ENCODE results near the gene ACAP2.
A peak's percentile ranks its signal among the peaks of the same experiment; 100 is the strongest.
"Not testable (repeated sequence)": the region's sequence is repeated elsewhere in the genome, so short reads cannot be mapped to it uniquely, and the experiment has no call there.

ACAP2 gene

DNA sequence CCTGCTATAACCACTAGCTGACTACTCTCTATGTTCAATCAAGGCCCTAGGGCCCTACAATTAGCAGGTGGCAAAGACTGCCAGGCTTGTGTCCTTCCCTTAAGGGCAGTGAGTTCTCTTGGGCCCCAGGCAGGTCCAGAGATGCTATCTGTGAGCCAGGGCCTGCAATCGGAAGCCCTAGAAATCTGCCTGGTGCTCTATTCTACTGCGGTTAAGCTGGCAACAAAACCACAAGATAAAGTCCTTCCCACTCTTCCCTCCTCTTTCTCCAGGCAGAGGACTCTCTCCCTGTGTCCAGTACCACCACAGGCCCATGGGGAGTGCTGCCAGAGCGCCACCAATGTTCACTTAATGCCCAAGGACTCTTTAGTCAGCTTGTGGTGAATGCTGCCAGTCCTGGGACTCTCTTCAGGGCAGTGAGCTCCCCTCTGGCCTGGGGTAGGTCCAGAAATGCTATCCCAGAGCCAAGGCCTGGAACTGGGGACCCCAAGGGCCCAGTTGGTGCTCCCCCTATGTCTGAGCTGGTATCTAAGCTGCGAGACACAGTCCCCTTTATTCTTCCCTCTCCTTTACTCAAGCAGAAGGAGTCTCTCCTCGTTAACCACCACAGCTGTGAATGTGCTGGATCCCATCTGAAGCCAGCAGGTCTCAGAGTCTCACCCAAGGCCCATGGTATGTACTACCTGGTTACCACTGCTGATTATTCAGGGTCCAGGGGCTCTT is 206.6 kb downstream of the ACAP2 start:
- H3K4me1 ChIP-seq (ENCODE audit: insufficient read depth, low read length) = peaks cover 27% of the 10 kb centered on the region
- H3K36me3 ChIP-seq (ENCODE audit: insufficient read depth, low read length) = no peaks in the 10 kb centered on the region
- H3K27me3 ChIP-seq (ENCODE audit: control insufficient read depth in 1 of 2, insufficient read depth in 2 of 2, low read length in 2 of 2) = no peaks in the 10 kb centered on the region
- H3K9ac ChIP-seq (ENCODE audit: low read length) = no peak overlapping the region
- no peak overlapping the region for H3K27ac ChIP-seq (ENCODE audit: low read depth, low read length)
- H3K4me3 ChIP-seq (ENCODE audit: low read depth in 1 of 2, low read length in 2 of 2) = no peak overlapping the region
- H3K9me3 ChIP-seq (ENCODE audit: low read length) = no peaks in the 10 kb centered on the region

DNA sequence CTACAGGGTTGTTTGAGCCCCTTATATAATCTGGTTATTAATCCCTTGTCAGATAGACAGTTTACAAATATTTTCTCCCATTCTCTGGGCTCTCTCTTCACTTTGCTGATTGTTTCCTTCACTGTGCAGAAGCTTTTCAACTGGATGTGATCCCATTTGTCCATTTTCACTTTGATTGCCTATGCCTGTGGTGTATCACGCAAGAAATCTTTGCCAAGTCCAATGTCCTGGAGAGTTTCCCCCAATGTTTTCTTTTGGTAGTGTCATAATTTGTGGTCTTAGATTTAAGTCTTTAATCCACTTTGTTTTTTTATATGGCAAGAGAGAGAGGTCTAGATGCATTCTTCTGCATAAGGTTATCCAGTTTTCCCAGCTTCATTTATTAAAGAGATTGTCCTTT is 212.6 kb downstream of the ACAP2 start:
- Histone ChIP-seq H3K27ac (ENCODE audit: low read depth, low read length) (no peak overlapping the region), H3K9ac (ENCODE audit: low read length) (no peak overlapping the region), H3K4me1 (ENCODE audit: insufficient read depth, low read length) (no peaks in the 10 kb centered on the region), H3K4me3 (ENCODE audit: low read depth in 1 of 2, low read length in 2 of 2) (no peak overlapping the region), H3K9me3 (ENCODE audit: low read length) (no peaks in the 10 kb centered on the region), H3K27me3 (ENCODE audit: control insufficient read depth in 1 of 2, insufficient read depth in 2 of 2, low read length in 2 of 2) (no peaks in the 10 kb centered on the region), H3K36me3 (ENCODE audit: insufficient read depth, low read length) (peaks cover 4% of the 10 kb centered on the region)

DNA sequence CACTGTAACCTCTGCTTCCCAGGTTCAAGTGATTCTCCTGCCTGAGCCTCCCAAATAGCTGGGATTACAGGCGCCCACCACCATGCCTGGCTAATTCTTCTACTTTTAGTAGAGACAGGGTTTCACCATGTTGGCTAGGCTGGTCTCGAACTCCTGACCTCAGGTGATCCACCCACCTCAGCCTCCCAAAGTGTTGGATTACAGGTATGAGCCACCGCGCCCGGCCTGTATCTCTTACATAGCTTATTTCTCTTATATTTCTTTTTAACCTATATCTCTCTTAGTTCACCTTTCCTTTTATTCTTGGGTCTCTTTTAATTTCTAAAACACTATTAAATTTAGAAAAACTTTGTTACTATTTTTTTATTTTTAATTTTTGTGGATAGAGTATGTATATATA is 213.9 kb downstream of the ACAP2 start:
- H3K9me3 ChIP-seq (ENCODE audit: low read length); H3K4me3 ChIP-seq (ENCODE audit: low read depth in 1 of 2, low read length in 2 of 2); H3K27ac ChIP-seq (ENCODE audit: low read depth, low read length); H3K9ac ChIP-seq (ENCODE audit: low read length); H3K36me3 ChIP-seq (ENCODE audit: insufficient read depth, low read length); H3K27me3 ChIP-seq (ENCODE audit: control insufficient read depth in 1 of 2, insufficient read depth in 2 of 2, low read length in 2 of 2): not testable (repeated sequence)
- peaks cover 13% of the 10 kb centered on the region for H3K4me1 ChIP-seq (ENCODE audit: insufficient read depth, low read length)

DNA sequence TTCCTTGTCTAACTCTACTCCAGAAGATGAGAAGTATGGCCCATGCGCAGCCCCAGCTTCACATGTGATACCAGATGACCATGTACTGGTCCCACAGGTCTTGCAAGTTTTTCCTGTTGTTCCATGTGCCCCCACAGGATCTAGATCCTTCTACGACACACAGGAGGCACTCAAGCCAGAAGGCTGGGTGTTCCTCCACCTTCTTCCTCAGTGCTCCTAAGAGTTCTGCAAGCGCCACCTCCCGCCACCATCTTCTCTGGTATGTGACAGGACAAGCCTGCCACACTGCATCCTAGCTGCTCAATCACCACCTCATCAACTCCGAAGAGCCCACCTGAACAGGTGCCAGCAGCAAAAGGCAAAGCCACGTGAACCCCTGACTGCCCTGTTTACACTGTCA is 214.9 kb downstream of the ACAP2 start:
- Histone ChIP-seq H3K4me1 (ENCODE audit: insufficient read depth, low read length) (peaks cover 23% of the 10 kb centered on the region), H3K9ac (ENCODE audit: low read length) (no peak overlapping the region), H3K36me3 (ENCODE audit: insufficient read depth, low read length) (peaks cover 4% of the 10 kb centered on the region), H3K9me3 (ENCODE audit: low read length) (no peaks in the 10 kb centered on the region), H3K27ac (ENCODE audit: low read depth, low read length) (no peak overlapping the region), H3K27me3 (ENCODE audit: control insufficient read depth in 1 of 2, insufficient read depth in 2 of 2, low read length in 2 of 2) (no peaks in the 10 kb centered on the region), H3K4me3 (ENCODE audit: low read depth in 1 of 2, low read length in 2 of 2) (no peak overlapping the region)

DNA sequence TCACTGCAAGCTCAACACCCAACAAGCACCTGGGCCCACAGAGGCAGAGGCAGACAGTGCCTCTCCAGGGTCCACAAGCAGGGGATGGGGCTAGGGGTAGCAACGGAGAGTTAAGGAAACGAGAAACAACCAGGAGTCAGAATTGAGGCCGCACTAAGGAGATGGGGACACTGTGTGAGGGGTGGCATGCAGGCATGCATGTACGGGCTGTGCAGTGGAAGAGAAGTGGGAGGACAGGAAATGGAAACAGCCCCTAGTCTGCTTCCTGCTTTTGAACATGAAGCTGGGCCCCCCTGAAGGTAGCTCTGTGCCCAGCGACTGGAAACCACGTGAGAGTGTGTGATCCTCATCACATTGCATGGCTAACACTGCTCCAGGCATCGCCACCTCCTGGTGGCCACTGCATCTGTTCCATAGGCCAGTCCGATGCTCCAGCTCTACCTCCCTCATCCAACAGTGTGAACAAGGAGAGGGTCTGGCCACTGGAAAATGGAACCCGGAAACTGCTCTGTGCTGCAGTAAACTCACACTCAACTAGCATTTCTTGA is 215.8 kb downstream of the ACAP2 start:
- H3K27me3 ChIP-seq (ENCODE audit: control insufficient read depth in 1 of 2, insufficient read depth in 2 of 2, low read length in 2 of 2) = no peaks in the 10 kb centered on the region
- peaks cover 4% of the 10 kb centered on the region for H3K36me3 ChIP-seq (ENCODE audit: insufficient read depth, low read length)
- no peak overlapping the region for H3K4me3 ChIP-seq (ENCODE audit: low read depth in 1 of 2, low read length in 2 of 2)
- H3K27ac ChIP-seq (ENCODE audit: low read depth, low read length) = no peak overlapping the region
- H3K9me3 ChIP-seq (ENCODE audit: low read length) = no peaks in the 10 kb centered on the region
- H3K4me1 ChIP-seq (ENCODE audit: insufficient read depth, low read length) = peaks cover 24% of the 10 kb centered on the region
- H3K9ac ChIP-seq (ENCODE audit: low read length) = no peak overlapping the region

DNA sequence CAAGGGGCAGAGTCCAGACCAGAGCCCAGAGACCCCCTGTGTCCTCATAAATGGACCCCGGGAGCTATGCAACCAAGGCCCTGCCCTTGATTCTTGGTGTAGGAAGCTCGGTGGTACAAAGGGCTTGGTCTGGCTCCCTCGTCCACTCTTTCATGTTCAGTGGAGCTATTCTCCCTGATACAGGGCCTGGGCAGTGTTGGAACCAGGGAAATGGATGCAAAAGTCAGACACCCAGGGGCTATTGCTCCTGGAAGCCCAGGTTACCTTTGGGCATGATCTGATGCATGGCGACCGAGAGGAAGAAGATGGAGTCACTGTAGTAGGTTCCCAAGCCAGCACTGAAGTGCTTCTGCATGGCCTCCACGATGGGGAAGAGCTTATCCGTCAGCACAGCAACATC is 216.4 kb downstream of the ACAP2 start:
- no peak overlapping the region for H3K27ac ChIP-seq (ENCODE audit: low read depth, low read length)
- no peaks in the 10 kb centered on the region for H3K9me3 ChIP-seq (ENCODE audit: low read length)
- peaks cover 29% of the 10 kb centered on the region for H3K4me1 ChIP-seq (ENCODE audit: insufficient read depth, low read length)
- H3K27me3 ChIP-seq (ENCODE audit: control insufficient read depth in 1 of 2, insufficient read depth in 2 of 2, low read length in 2 of 2) = no peaks in the 10 kb centered on the region
- no peak overlapping the region for H3K9ac ChIP-seq (ENCODE audit: low read length)
- H3K4me3 ChIP-seq (ENCODE audit: low read depth in 1 of 2, low read length in 2 of 2) = no peak overlapping the region
- peaks cover 4% of the 10 kb centered on the region for H3K36me3 ChIP-seq (ENCODE audit: insufficient read depth, low read length)

DNA sequence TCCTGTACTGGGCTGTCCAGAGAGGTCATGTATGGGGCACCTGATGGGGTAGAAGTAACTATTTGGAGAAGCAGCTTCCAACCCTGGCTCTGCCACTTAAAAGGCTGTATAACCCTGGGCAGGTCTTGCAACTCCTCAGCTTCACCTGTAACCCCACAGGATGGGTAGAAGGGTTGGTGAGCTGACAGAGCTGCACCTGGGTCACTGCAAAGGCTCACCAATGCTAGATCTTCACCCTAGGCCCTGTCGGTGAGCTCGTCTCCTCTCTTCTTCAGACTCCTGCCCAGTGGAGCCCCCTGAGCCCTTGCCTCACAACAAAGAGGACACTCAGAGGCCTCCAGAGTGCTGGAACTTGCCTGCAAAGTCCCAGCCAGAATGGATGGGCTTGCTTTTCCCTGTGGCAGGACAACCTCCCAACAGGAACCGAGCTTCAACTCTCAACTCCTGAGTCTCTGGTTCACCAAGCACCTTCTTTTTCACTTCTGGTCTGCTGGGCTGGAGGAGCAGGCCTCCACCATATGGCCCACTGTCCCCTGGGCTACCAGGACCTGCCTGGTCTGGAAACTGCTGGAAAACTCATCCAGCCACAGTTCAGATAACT is 217.7 kb downstream of the ACAP2 start:
- Histone ChIP-seq H3K9ac (ENCODE audit: low read length) (no peak overlapping the region), H3K4me1 (ENCODE audit: insufficient read depth, low read length) (peaks cover 33% of the 10 kb centered on the region), H3K4me3 (ENCODE audit: low read depth in 1 of 2, low read length in 2 of 2) (no peak overlapping the region), H3K36me3 (ENCODE audit: insufficient read depth, low read length) (peaks cover 4% of the 10 kb centered on the region), H3K27ac (ENCODE audit: low read depth, low read length) (peak overlapping the region; percentile 65), H3K9me3 (ENCODE audit: low read length) (no peaks in the 10 kb centered on the region), H3K27me3 (ENCODE audit: control insufficient read depth in 1 of 2, insufficient read depth in 2 of 2, low read length in 2 of 2) (no peaks in the 10 kb centered on the region)

Data from muscle layer of colon (tissue), 2 donors.